Astrocyte of the hippocampus (primary cell): ENCODE data around the gene ALKBH7.
"Not testable (repeated sequence)": the region's sequence is repeated elsewhere in the genome, so short reads cannot be mapped to it uniquely, and the experiment has no call there.

ENCODE experiments used
- DNase-seq: peaks from one replicate; pipeline ENCODE4 v3.0.0; 2011; ENCODE audit warnings: low read depth, low spot score

The ALKBH7 gene

DNA sequence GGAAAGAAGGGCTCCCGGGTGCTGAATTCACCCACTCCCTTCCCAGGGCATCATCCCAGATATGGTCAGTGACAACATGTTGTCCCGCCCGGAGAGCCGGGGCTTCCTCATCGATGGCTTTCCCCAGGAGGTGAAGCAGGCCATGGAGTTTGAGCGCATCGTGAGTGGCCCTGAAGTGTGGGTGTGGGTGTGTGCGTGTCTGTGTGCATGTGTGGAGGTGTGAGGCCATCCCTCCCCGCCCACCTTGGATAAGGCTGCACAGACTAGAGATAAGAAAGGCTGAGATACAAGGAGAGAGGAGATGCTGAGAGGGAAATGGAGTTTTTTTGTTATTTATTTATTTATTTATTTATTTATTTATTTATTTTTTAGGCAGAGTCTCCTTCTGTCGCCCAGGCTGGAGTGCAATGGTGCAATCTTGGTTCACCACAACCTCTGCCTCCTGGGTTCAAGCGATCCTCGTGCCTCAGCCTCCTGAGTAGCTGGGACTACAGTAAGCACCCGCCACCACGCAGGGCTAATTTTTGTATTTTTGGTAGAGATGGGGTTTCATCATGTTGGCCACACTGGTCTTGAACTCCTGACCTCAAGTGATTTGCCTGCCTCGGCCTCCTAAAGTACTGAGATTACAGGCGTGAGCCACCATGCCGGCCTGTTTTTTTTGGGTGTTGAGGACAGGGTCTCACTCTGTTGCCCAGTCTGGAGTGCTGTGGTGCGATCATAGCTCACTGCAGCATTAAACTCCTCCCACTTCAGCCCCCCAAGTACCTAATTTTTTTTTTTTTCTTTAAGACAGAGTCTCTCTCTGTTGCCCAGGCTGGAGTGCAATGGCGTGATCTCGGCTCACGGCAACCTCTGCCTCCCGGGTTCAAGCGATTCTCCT, 27.7 kb downstream of the ALKBH7 start:
- DNase-seq: not testable (repeated sequence)

DNA sequence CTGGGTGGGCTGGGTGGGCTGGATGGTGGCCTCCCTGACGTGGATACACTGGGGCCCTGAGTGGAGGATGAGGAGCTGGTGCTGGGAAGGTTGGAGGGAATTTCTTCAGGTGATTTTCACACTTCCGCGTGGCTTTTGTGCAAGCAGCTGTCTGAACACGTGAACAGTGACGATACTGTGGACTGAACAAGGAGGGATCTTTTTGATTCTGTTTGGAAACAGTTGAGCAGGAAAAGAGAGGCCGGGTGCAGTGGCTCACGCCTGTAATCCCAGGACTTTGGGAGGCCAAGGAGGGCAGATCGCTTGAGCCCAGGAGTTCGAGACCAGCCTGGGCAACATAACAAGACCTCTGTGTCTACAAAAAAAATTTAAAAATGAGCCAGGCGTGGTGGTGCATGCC, 29.5 kb downstream of the ALKBH7 start:
- DNase-seq: no peak

DNA sequence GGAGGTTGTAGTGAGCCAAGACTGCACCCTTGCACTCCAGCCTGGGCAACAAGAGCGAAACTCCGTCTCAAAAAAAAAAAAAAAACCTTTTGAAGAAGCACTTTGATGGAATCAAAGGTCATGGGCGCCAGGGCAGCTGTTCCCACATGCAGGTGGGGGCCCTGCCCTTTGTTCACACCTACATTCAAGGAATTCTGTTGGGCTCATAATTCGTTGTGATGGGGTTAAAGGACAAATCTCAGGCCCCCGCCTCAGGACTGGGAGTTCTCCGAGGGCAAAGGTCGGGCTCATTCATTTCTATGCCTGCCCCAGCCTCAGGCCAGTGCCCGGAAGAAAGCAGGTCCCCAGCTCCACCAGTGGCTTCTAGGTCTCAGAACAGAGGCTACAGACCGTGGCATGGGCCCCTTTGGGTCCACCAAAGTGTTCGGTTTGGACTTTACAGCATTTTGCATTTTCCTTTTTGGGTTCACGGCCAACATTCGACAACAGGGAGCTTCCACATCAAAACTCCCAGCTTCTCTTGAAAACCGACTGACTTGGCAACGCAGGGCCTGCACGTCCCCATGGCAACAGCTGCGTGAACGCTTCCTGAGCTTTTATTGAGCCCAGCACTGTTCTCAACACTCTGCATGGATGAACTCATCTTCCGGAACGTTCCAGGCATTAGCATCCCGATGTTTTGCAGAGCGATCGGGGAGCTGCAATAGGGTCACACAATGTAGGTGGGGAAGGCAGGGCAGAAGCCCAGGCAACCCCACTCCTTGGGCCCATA, 30.4 kb downstream of the ALKBH7 start:
- DNase-seq: peak; percentile 82

DNA sequence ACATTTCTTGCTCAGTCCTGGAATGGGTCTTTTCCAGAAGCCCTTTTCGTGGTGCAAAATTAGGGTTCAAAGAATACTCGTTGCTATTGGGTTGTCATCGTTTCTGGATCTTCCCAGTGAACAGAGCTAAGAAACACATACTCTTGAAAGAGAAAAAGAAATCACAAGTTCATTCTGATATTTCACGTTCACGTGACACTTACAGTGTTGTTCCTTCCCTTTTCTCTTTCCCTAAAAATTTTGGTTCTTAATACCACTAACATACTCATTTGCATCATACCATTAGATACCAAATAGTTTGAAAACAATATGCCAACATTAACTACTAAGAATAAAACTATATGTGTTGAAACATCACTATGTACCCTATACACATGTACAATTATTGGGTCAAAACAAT, 33.8 kb downstream of the ALKBH7 start:
- no peak for DNase-seq

DNA sequence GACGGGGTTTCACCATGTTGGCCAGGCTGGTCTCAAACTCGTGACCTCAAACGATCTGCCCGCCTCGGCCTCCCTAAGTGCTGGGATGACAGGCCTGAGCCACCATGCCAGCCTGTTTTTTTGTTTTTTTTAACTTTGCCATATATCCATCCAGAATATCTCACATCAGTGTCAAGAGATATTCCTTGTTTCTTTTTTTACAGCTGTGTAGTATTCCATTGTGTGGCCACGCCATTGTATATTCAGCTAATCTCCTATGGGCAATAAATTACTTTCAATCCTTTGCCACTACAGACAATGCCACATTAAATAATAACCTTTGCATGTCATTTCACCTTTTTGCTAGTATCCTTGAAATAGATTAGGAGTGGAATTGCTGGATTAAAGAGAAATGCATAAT, 36.8 kb downstream of the ALKBH7 start:
- DNase-seq: no peak

DNA sequence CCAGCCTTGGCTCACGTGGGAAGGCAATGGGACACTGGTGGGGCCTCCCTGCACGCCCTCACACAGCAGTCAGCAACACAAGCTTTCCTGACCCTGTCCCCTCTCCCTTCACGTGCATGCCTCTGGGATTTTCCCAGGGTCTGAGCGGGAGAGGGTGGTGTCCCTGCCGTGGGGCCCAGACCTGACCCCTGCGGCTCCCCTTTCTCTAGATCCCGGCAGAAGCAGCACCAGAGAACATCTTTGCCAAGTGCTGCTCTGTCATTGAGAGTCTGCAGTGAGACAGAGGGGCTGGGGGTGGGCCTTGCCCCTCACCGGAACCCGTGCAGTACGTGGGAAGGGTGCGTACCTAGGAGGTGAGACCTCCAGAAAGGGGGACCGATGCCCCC, 39.5 kb downstream of the ALKBH7 start:
- no peak for DNase-seq

DNA sequence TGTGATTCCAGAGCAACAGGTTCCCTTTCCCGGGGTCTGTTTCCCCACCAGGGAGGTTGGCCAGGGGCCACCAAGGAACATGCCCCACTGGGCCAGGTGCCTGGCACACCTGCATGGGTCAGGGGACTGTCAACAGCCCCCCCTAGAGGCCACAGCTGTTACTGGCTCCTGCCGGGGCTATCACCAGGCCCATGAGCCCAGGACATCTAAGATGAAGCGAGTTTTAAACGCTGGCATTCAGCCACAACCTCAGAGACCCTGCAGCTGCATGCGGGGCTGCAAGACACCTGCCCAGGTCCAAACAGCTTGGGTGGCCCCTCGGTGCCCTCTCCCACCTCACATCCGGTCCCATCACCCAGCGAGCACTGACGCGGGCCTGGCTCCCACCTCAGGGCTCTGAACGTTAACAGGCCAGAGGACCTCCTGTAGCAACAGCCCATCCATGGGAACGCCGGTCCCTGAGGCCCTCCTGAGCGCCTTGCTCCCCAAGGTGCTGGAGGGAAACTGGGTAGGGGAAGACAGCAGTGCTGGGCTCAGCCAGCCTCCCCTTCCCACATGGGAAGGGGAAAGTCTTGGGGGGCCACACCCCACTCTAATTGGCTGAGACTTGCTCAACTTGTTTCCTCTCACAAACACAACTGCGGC, 40.0 kb downstream of the ALKBH7 start:
- peak; percentile 35 for DNase-seq

DNA sequence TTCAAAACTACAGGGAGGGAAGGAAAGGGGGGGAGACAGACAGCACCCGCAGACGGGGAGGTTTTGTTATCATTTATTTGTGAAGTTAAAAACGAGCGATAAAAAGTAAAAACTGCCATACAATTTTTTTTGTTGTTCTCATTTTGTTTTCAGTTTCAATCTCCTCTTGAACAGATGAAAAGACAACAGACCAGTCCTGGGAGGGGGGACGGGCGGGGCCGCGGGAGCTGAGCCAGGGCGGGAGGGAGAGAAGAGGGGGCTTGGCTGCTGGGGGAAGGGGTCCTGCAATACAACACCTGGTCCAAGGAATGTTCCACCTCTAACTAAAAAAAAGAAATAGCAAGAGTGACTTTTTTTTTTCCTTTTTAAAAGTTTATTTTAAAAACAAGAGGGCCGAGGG, 40.7 kb downstream of the ALKBH7 start:
- no peak for DNase-seq

DNA sequence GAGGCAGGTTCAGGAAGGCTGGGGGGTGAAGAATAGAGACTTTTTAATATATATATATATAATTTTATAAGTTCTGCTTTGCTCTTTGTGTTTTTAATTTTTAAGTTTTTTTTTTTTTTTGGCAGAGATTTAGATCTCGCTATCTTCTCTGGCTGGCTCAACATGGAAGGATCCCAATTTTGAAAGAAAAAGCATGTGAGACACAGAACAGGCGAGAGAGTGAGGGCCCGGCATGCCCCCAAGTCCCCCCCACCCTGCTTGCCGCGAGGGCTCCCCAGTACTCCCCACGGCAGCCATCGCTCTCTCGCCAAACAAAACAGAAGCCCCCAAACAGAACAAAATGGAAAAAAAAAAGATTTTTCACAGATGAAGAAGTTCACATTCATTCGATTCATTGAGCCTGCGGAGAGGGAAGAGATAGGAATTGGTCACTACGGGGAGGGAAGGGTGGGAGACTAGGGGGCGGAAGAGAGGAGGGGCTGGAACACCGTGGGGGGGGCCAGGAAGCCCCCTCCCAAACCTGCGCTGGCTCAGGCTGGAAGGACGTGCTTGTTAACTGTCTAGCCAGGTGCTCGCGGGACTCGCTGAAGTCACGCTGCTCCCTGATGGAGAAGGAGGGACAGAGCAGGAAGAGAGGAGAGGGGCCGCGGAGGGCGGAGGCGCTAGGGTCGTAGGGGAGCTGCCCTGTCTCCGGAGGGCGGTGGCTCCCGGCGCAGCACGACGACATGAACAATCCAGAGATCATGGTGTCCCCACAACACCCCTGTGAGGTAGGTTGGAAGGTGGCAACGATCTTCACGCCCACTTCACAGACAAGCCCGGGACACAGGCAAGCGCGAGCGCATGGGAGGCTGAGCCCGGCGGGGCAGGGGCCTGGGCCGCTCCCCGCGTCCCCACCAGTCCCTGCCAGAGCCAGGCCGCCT, 41.4 kb downstream of the ALKBH7 start:
- no peak for DNase-seq

DNA sequence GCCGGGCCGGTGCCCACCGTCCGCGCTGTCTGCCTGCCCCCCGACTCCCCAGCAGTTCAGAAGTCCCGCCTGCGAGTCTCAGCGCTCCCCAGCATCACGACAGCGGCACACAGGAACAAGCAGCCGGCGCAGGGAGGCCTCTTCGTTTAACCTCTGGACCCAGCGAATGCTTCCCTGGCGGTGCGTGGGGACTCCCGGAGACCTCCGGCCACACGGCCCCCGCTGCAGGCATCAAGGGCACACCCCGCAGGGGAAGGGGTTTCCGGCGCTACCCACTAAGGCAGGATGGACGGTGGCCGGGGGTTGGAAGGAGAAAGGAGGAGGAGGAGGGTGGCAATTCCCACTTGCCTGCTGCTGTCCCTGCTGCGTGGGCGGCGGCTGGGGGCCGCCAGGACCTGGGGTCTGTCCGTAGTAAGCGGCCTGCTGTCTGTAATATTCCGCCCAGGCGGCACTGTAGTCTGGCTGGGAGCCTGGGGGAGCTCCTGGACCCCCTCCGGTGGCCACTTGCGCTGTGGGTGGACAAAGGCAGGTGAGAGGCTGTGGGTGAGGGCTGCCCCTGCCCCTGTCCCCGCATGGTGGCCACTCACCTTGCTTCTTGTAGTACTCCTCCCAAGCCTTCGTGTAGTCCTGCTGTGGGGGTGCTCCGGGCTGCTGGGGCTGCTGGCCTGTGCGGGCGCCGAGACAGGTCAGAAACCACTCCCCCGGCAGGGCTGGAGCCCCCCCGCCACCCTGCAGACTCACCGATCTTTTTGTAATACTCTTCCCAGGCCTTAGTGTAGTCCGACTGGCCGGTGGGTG, 42.4 kb downstream of the ALKBH7 start:
- no peak for DNase-seq

DNA sequence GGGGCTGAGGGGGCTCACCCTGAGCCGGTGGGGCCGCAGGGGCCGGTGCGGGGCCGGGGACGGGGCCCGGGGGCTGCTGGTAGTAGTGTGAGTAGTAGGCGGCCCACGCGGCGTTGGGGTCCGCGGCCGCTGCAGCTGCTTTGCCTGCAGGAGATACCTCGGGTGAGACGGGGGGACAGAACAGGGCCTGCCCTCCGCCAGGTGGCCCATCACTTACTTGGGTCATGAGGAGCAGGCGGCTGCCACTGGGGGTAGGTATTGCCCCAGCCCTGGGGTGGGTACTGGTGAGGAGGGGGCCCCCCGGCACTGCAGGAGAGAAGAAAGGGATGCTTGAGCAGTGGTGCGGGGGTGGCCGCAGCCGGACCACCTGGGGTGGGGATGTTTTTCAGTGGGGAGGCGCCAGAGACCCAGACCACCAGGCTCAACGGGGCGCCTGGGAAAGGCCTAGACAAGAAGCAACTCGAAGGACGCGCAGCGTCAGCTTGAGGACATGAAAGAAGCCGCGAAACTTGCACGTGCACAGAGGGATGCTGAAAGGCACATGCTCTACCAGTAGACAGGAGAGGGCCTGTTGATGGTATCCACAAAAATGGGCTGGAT, 43.1 kb downstream of the ALKBH7 start:
- no peak for DNase-seq

DNA sequence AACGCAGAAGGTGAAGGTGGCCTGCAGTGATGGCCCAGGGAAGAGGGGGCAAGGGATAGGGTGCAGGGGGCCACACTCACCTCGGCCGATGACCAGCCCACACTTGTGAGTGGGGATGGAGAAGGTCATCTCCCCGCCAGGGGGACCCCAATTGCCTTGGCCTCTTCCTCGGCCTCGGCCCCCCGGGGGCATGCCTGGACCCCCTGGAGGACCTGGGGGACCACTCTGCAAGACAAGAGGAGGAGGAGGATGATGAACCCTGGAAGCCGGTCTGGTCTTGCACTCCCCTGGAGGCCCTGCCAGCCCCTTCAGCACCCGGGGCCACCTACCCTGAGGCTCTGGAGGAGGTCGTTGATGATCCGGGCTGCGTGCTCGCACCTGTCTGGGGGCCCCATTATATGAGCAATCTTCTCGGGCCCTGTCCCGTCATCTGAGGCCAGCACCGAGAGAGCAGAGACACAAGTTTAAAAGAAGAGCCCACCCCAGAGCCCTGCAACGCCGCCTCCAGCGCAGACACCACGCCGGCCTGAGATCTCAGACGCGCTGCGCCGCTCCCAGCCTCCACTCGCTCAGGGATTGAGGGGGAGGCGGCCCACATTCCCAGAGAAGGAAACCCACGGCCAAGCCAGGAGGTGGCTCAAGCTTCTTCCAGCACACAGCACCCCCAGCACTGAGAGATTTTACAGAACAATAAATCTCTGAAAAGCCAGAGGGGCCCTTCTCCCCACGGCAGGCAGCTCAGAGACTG, 44.2 kb downstream of the ALKBH7 start:
- no peak for DNase-seq

DNA sequence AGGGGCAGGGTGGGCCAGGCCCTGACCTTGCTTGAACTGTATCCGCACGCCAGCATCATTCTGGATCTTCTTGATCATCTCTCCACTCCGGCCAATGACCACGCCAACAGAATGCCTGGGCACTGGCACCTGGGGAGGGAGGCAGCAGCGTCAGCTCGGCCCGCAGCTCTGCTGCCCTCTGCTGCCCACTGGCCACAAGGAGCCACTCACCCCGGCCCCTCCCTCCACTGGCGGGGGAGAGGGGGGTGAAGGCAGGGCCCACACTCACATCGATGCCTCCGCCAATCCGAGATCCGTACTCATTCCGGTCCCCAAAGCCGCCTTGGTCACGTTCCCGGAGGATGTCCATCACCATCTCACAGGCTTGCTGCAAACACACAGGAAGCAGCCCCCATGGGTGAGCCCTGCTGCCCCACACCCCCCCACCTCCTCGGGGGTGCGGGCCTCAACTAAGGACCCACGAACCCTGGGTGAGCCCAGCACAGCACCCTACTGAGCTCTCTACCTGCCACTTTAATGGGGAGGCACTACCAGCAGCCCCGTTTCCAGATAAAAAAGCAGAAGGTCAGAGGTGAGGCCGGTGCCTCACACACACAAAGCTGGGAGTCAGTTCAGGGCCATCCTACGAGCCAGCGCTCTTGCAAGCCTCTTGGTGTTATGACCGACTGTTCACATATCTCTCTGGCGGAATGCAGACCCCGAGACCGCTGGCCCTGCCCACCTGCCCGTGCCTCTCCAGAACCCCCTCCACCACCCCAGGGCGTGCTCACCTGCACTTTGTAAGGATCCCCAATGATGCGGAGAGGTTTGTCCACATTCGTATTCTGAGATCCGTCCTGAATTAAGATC, 45.3 kb downstream of the ALKBH7 start:
- peak; percentile 71 for DNase-seq

DNA sequence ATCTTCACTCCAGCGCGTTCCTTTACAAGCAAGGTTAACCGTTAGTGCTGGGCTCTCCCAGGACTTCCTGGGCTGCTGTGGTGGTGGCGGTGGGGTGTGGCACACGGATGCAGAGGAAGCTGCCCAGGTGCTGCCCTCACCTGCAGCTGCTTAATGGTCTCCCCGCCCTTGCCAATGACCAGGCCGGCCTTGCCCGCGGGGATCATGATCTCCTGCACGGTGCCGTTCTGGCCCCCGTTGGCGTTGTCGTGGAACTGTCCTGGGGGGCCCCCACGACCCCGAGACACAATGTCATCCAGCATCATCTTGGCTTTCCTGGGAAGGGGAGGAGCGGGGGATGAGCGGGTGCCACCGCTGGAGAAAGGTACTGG, 46.0 kb downstream of the ALKBH7 start:
- DNase-seq: no peak

DNA sequence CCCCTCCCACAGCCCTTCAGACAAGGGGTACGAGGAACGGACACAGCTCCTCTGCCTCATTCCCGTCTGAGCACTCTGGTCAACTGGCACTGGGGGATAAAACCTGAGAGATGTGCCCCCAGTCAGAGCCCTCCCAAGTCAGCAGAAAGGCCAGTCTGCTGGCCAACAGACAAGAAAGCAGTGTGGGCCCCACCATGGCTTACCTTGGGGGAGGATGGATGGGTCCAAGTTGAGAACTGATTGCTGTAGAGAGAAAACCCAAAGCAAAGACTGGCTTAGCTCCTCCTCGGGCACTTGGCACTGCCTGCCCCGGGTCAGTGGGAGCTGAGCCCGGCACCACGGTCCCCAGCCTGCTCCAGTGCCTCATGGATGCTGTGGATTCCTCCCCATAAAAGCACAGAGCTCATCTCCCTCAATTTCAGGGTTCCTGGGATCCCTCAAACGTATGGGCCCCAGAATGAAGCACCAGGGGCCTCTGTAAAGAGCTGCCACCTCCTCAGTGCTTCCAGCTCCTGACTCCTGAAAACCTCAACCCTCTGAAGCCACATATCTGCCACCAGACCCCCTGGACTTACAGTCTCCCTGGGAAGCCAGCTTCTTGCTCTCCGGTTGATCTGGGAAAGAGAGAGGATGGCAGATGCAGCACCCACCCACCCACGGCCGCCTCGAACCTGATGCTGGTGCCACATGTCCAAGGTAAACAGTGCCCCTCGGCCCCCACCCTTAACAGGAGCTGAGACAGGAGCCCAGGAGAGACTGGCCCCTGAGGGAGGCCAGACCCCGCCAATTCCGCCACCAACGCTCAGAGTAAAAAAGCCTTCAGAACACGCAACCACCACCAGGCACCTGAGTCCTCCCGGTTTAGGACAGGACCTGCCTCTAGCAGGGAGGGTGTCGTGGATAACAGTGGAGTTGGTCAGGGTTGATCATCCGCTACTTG, 48.8 kb downstream of the ALKBH7 start:
- DNase-seq: no peak

DNA sequence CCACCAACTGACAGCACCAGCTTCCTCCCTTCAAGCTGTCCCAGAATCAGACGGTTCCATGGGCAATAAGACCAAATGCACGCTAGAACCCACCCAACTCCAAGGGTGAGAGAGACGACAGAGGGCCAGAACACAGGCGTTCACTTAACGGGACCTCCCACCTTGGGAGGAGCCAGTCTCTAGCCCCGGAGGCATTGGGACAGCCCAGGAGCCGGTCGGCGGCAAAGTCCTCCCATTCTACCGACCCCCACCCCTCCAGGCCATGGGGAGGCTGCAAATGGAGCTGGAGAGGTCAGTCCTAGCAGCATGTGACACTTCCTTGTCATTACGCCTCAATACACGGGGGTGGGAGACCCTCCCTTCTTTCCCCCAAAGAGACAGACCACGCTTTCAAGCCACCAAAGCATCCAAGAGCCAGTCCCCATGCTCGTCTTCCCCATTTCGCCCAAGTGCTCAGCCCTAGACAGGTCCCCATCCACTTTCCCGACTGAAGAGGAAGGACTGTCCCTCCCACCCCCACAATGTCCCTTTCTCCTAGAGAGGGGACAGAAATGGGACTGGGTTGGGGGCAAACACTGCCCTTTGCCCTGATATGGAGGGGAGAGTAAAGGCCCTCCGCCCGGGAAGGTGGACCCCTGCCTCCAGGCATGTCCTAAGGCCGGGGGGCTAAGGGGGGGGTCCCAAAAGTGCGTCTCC, 51.1 kb downstream of the ALKBH7 start:
- DNase-seq: peak; percentile 75
